GM12892 (cell line): ENCODE measurements around the gene CC2D2B.

Experiments used
- POLR2AphosphoS5 ChIP-seq: IDR thresholded peaks from 2 replicates; pipeline ENCODE4 v1.6.1; 2011; ENCODE audit warnings: low read depth, low read length, control low read depth
- TAF1 ChIP-seq: IDR thresholded peaks from 2 replicates; pipeline ENCODE4 v1.6.1; 2011; ENCODE audit warnings: low read depth, mild to moderate bottlenecking, control low read depth, low read length, borderline replicate concordance

- TF ChIP-seq POLR2AphosphoS5 (no peak), TAF1 (no peak)
Observed at GRCh38 chr10:95909561-95909960, 1.8 kb downstream of the CC2D2B start.
